Keratinocyte (primary cell): Measurements from ENCODE around the gene NBPF1. TPM values are rescaled to one million over a fixed set of nuclear protein-coding genes. Genes with fewer than 3 reads are reported as not detected.
A peak's percentile ranks its signal among the peaks of the same experiment; 100 is the strongest.
"Not testable (repeated sequence)": the region's sequence is repeated elsewhere in the genome, so short reads cannot be mapped to it uniquely, and the experiment has no call there.

Source experiments
- DNase-seq: peaks from one replicate; pipeline ENCODE4 v3.0.0-alpha.2; 2011; ENCODE audit warnings: low read depth, missing footprints, low spot score
- FAIRE-seq: peaks from 2 replicates; lab custom pipeline; 2011; peaks lifted over from hg19 to GRCh38; lab: Jason Lieb, UNC
- H2AFZ ChIP-seq: 2 replicates; pipeline ENCODE4 v1.6.0; 2012; ENCODE audit warnings: low read length, control low read depth, inconsistent platforms; ENCODE audit not compliant: control insufficient read depth
- H3K27ac ChIP-seq: 2 replicates; pipeline ENCODE4 v1.5.1; 2011; ENCODE audit warnings: low read length; ENCODE audit not compliant: control insufficient read depth, insufficient read depth
- H3K27me3 ChIP-seq: 3 replicates; pipeline ENCODE4 v1.6.0; 2011; ENCODE audit warnings: low read length; ENCODE audit not compliant: control insufficient read depth, insufficient read depth; ENCODE audit errors: extremely low read depth
- H3K36me3 ChIP-seq, 2 experiments: 2 replicates in 1 of 2; 3 replicates in 1 of 2; pipeline ENCODE4 v1.5.1; 2011; ENCODE audit warnings: low read length in 2 of 2, mild to moderate bottlenecking in 1 of 2; ENCODE audit not compliant: control insufficient read depth in 2 of 2, insufficient read depth in 2 of 2; ENCODE audit errors: extremely low read depth in 1 of 2
- H3K4me1 ChIP-seq: 3 replicates; pipeline ENCODE4 v1.5.1; 2011; ENCODE audit warnings: low read length; ENCODE audit not compliant: control insufficient read depth, insufficient read depth; ENCODE audit errors: extremely low read depth
- H3K4me2 ChIP-seq: 3 replicates; pipeline ENCODE4 v1.6.0; 2011; ENCODE audit warnings: low read depth, low read length; ENCODE audit not compliant: control insufficient read depth, insufficient read depth; ENCODE audit errors: extremely low read depth
- H3K4me3 ChIP-seq, 3 experiments: fragments of 200-600 bp in 1 of 3; sonication (generic) in 1 of 3; 2 replicates in 2 of 3; 3 replicates in 1 of 3; pipeline ENCODE4 v1.5.1; 2011 to 2016; ENCODE audit warnings: low read length in 3 of 3, mild to moderate bottlenecking in 3 of 3, control low read depth in 2 of 3, inconsistent platforms in 1 of 3, low read depth in 1 of 3, mixed read lengths in 1 of 3, mixed run types in 1 of 3, moderate library complexity in 1 of 3; ENCODE audit not compliant: control insufficient read depth in 2 of 3, insufficient read depth in 2 of 3; ENCODE audit errors: extremely low read depth in 1 of 3
- H3K79me2 ChIP-seq: 2 replicates; pipeline ENCODE4 v1.6.0; 2012; ENCODE audit warnings: low read length; ENCODE audit not compliant: control insufficient read depth, insufficient read depth
- H3K9ac ChIP-seq: 3 replicates; pipeline ENCODE4 v1.6.0; 2011; ENCODE audit warnings: low read length; ENCODE audit not compliant: control insufficient read depth, insufficient read depth; ENCODE audit errors: extremely low read depth
- H3K9me1 ChIP-seq: 3 replicates; pipeline ENCODE4 v1.6.0; 2011; ENCODE audit warnings: low read length; ENCODE audit not compliant: control insufficient read depth, insufficient read depth; ENCODE audit errors: extremely low read depth
- H3K9me3 ChIP-seq: 2 replicates; pipeline ENCODE4 v1.5.1; 2012; ENCODE audit warnings: low read depth, low read length; ENCODE audit not compliant: control insufficient read depth
- H4K20me1 ChIP-seq: 3 replicates; pipeline ENCODE4 v1.6.0; 2011; ENCODE audit warnings: low read length; ENCODE audit not compliant: control insufficient read depth, insufficient read depth; ENCODE audit errors: extremely low read depth
- EZH2 ChIP-seq: IDR thresholded peaks from one replicate; pipeline ENCODE4 v1.6.1; 2012; ENCODE audit warnings: inconsistent platforms, mild to moderate bottlenecking, low read length, moderate library complexity
- dilution Hi-C: fragments of 300-500 bp; cut with MboI; formaldehyde crosslinking; loops from one replicate; pipeline ENCODE4 v1.7.0; 2020; ENCODE audit warnings: low sequenced_read_pairs; ENCODE audit not compliant: extremely low pct_ligation_motif_present
- polyA minus RNA-seq, 3 experiments: library from RNA; depleted of rRNA, polyadenylated mRNA; stranded (reverse); fragments of >200 nt; gene quantifications; 1 replicate in 1 of 3; 2 replicates in 1 of 3; 3 replicates in 1 of 3; pipeline ENCODE4 v1.2.3, GENCODE V29; 2011
- polyA plus RNA-seq, 5 experiments: library from polyadenylated mRNA; depleted of rRNA in 3 of 5; stranded (reverse) in 3 of 5; stranded (forward) in 1 of 5; unstranded in 1 of 5; fragments of >200 nt; gene quantifications; 1 replicate in 1 of 5; 2 replicates in 3 of 5; 3 replicates in 1 of 5; pipeline versions ENCODE4 v1.2.1 to v1.2.3, GENCODE V29; 2011 to 2012; ENCODE audit warnings: missing spikeins in 2 of 5, low read depth in 1 of 5, low replicate concordance in 1 of 5
- TF ChIP-seq, protein P1 (sequence below), 3 experiments: IDR thresholded peaks in 1 of 3; conservative IDR thresholded peaks in 1 of 3; optimal IDR thresholded peaks in 1 of 3; 2 replicates in 2 of 3; 3 replicates in 1 of 3; pipeline versions ENCODE3 to v1.5.1; 2011; ENCODE audit warnings: low read length in 3 of 3, mild to moderate bottlenecking in 3 of 3, moderate library complexity in 2 of 3, control low read depth in 1 of 3, inconsistent platforms in 1 of 3; ENCODE audit not compliant: insufficient read depth in 2 of 3; ENCODE audit errors: extremely low read depth in 1 of 3

NBPF1 gene
- polyA plus RNA-seq (12.8 to 16.4 TPM (median 14.2 TPM) in 3 replicates), polyA minus RNA-seq (16.0 to 24.8 TPM (median 19.8 TPM) in 3 replicates)
- 3.5 TPM for polyA plus RNA-seq (2011; ENCODE audit: low read depth)
- 7.2 and 11.7 TPM in 2 replicates for polyA plus RNA-seq (2011; cell fraction: cytosol; rRNA removed)
- 26.9 TPM in 2 replicates for polyA plus RNA-seq (2011; cell fraction: nucleus; rRNA removed)
- 3.7 and 11.0 TPM in 2 replicates for polyA plus RNA-seq (2012; ENCODE audit: low replicate concordance)
- 6.1 TPM for polyA minus RNA-seq (2011; cell fraction: cytosol; rRNA and poly(A)+ RNA removed)
- 26.5 and 55.5 TPM in 2 replicates for polyA minus RNA-seq (2011; cell fraction: nucleus; rRNA and poly(A)+ RNA removed)

DNA sequence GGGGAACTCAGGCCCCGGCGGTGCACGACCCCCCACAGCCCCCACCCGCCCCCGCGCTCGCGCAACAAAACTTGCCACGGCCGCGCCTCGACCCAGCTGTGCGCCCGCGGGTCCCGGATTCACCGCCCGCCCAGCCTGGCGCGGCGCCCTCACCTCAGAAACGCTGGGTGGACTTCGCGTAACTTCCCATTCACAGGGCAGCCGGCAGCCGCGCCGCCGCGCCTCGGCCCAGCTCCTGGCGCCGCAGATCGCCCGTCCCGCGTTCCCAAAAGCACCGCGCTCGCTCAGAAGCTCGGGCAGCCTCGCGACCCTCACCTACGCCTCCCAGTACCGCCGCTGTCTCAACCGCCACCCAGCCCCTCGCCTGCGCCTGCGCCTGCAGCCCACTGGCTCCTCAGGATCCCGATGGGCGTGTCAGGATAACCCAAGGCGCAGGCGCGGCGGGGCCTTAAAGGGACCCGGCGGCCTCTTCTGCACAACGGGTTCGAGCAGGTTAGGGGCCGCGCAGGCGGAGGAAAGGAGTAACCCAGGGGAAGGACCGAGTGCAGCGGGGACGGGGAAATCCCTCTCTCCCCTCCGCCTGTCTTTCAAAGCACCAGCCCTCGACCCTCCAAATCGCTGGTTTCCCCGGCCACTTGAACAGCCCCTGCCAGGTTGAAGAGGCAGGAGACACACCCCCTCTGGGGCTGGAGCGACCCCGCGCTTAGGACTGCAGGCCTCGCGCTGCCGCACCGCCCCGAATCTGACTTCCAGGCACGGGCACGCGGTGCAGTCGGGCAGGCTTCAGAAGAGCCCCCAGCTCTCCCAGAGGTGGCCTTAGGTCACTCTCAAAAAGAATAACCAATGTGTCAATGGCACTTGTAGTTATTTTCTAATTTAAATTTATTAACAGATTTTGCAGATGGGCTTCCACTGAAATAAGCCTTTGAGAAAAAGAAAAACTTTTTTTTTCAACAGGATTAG, at the start of gene NBPF1:
Gene NBPF1, minus strand, starts transcription at position 380 of the 963 bp plus-strand sequence.
- H3K9me3 ChIP-seq, result no peaks in the 10 kb centered on the region
- FAIRE-seq (no peak), DNase-seq (peak; percentile 94)
- TF ChIP-seq EZH2, result no peak
- TF ChIP-seq, protein P1, sequence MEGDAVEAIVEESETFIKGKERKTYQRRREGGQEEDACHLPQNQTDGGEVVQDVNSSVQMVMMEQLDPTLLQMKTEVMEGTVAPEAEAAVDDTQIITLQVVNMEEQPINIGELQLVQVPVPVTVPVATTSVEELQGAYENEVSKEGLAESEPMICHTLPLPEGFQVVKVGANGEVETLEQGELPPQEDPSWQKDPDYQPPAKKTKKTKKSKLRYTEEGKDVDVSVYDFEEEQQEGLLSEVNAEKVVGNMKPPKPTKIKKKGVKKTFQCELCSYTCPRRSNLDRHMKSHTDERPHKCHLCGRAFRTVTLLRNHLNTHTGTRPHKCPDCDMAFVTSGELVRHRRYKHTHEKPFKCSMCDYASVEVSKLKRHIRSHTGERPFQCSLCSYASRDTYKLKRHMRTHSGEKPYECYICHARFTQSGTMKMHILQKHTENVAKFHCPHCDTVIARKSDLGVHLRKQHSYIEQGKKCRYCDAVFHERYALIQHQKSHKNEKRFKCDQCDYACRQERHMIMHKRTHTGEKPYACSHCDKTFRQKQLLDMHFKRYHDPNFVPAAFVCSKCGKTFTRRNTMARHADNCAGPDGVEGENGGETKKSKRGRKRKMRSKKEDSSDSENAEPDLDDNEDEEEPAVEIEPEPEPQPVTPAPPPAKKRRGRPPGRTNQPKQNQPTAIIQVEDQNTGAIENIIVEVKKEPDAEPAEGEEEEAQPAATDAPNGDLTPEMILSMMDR (optimal IDR thresholded peaks at IDR 0.05 in 1 of 3, IDR thresholded peaks at IDR 0.05 in 1 of 3, conservative IDR thresholded peaks at IDR 0.05 in 1 of 3; ENCODE audit: extremely low read depth in 1 of 3, insufficient read depth in 2 of 3, low read length in 3 of 3), result no peak
- no peaks in the 10 kb centered on the region for H4K20me1 ChIP-seq
- peak within 1 kb of the TSS; percentile 99 for H2AFZ ChIP-seq
- peak within 1 kb of the TSS; percentile 99 for H3K4me2 ChIP-seq
- H3K79me2 ChIP-seq, result peaks cover 23% of the 10 kb centered on the region
- peak within 1 kb of the TSS; percentile 84 for H3K9ac ChIP-seq
- peaks cover 3 to 6% of the 10 kb centered on the region in 2 experiments for H3K36me3 ChIP-seq
- peaks cover 16% of the 10 kb centered on the region for H3K4me1 ChIP-seq
- H3K4me3 ChIP-seq, result peak within 1 kb of the TSS; percentile 71 to 97 (median 89)
- peak within 1 kb of the TSS; percentile 62 for H3K27ac ChIP-seq
- H3K27me3 ChIP-seq, result no peaks in the 10 kb centered on the region
- dilution Hi-C loops, result no loop called here
- H3K9me1 ChIP-seq, result no peaks in the 10 kb centered on the region

DNA sequence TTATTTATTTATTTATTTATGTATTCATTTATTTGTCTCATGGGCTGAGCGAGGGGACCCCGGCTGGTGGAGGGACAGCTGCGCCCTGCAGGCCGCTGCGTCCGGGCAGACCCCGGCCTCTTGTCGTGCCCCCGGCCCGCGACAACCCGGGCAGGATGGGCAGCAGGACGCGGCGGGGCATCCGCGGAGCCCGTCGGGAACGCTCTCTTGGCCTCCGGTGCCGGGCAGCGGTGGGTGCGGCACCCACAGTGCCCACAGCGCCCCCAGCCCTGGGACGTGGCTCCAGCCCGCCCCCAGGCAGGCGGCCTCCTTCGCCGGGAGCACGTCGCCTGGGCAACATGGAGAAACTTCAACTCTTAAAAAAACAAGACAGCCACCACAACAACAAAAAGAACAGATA, 44.9 kb upstream of the NBPF1 start:
- H3K4me1 ChIP-seq, H3K4me2 ChIP-seq, H3K9me3 ChIP-seq, H3K4me3 ChIP-seq, H4K20me1 ChIP-seq, H3K9me1 ChIP-seq, H3K79me2 ChIP-seq, H3K27me3 ChIP-seq, H3K36me3 ChIP-seq, H2AFZ ChIP-seq, H3K27ac ChIP-seq, FAIRE-seq, DNase-seq, dilution Hi-C loops, H3K9ac ChIP-seq: not testable (repeated sequence)

DNA sequence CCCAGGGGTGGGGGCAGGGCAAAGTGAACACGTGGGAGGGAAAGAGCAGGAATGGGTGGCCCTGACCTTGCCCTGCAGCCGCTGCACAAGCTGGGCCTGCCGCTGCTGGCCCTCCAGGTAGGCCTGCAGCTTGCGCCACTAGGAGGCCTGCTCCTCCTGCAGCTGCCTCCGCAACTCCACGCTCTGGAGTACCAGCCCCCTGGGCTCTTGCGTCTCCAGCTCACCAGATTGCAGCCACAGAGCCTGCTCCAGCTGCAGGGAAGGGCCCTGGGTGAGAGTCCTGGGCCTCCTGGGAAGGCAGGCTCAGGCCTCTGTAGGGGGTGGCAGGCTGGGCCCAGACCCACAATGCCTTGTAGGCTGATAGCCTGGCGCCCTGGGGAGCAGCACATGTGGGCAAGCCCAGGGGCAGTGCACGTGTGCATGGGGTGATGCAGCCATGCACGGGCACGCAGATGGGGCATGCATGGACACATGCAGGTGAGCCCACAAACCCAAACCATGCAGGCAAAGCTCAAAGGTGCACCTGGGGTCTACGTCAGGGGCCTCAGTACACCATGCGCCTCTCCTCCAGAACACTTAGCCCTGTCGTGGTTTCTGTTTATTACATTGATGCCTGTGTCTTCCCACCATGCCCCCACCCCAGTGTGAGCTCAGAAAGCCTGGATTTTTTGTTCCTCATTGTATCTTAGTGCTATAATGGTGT, 43.8 kb upstream of the NBPF1 start:
- H3K9me3 ChIP-seq, DNase-seq, H3K4me2 ChIP-seq, H3K27ac ChIP-seq, H2AFZ ChIP-seq, H4K20me1 ChIP-seq, dilution Hi-C loops, H3K79me2 ChIP-seq, H3K27me3 ChIP-seq, H3K4me3 ChIP-seq, H3K4me1 ChIP-seq, FAIRE-seq, H3K36me3 ChIP-seq, H3K9me1 ChIP-seq, H3K9ac ChIP-seq: not testable (repeated sequence)

DNA sequence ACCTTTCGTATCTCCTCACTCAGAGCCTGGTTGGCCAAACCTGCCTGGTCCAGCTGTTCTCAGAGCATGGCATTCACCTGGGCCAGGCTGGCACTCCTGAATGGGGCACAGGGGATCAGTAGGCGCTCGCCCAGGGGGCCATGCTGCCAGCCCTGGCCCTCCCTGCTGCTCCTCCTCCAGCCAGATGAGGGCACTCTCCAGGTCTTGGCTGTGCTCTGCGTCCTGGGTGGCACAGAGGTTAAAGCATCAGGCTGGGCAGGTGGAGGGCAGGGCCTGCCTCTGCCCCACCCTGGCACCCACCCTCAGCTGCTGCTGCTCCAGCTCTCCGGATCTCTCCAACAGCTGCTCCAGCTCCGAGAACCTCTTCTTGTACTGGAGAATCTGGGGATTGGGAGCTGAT, 43.2 kb upstream of the NBPF1 start:
- H3K4me3 ChIP-seq, H3K4me2 ChIP-seq, H4K20me1 ChIP-seq, DNase-seq, H3K36me3 ChIP-seq, H3K27me3 ChIP-seq, H3K4me1 ChIP-seq, H2AFZ ChIP-seq, dilution Hi-C loops, H3K27ac ChIP-seq, H3K9me3 ChIP-seq, H3K79me2 ChIP-seq, H3K9ac ChIP-seq, FAIRE-seq, H3K9me1 ChIP-seq: not testable (repeated sequence)
